Neural crest cell (in vitro differentiated cells): Measurements from ENCODE around the gene MAP4K4. TPM values are rescaled to one million over a fixed set of nuclear protein-coding genes. Genes with fewer than 3 reads are reported as not detected.

Source experiments
- DNase-seq: peaks from one replicate; pipeline ENCODE4 v3.0.0; 2021; ENCODE audit warnings: low read depth, mixed read lengths, low spot score
- H3K27ac Mint-ChIP-seq: one replicate; pipeline ENCODE4 v1.8.0; 2021; ENCODE audit warnings: mild to moderate bottlenecking, mixed read lengths; ENCODE audit not compliant: unreplicated experiment
- H3K27me3 Mint-ChIP-seq: 2 replicates; pipeline ENCODE4 v1.8.0; 2021; ENCODE audit warnings: low read depth, mild to moderate bottlenecking, mixed read lengths
- H3K36me3 Mint-ChIP-seq: 2 replicates; pipeline ENCODE4 v1.8.0; 2021; ENCODE audit warnings: low read depth, mild to moderate bottlenecking, mixed read lengths
- H3K4me1 Mint-ChIP-seq: 2 replicates; pipeline ENCODE4 v1.8.0; 2021; ENCODE audit warnings: mixed read lengths
- H3K4me3 Mint-ChIP-seq: one replicate; pipeline ENCODE4 v1.8.0; 2021; ENCODE audit warnings: mild to moderate bottlenecking, mixed read lengths
- H3K9me3 Mint-ChIP-seq: 2 replicates; pipeline ENCODE4 v1.8.0; 2021; ENCODE audit warnings: mixed read lengths
- CTCF ChIP-seq: fragments of 200-600 bp; sonication (generic); conservative IDR thresholded peaks from 2 replicates; pipeline ENCODE4 v1.5.0; 2021; ENCODE audit warnings: antibody characterized with exemption, mild to moderate bottlenecking
- total RNA-seq: library from RNA; stranded (reverse); gene quantifications from 2 replicates; pipeline ENCODE4 v1.2.1, GENCODE V29; 2021

Gene MAP4K4
- total RNA-seq, 1 donor from 2014 or later = 209 TPM

DNA sequence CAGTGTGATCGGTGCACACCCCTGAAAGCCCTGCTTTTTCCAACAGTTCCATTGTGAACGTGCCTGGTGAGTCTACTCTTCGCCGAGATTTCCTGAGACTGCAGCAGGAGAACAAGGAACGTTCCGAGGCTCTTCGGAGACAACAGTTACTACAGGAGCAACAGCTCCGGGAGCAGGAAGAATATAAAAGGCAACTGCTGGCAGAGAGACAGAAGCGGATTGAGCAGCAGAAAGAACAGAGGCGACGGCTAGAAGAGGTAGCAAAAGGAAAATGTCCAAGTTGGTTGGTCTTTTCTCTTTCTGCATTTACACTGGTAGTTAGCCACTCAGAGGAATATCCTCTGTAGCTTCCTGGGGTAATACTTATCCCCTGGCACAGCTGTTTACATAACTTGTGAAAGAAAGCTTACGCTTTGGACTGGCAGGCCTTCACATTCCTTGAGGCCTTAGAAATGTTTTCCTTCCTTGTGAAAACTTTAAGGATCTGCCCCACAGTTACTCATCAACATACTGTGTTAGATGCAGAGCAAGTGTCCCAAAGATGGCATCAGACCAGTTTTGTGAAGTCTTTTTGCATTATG is 146.6 kb downstream of the MAP4K4 start:
- DNase-seq = no peak
- Mint-ChIP-seq H3K9me3 (no peaks in the 10 kb centered on the region), H3K36me3 (peaks cover 26% of the 10 kb centered on the region), H3K27me3 (no peaks in the 10 kb centered on the region), H3K4me3 (no peak overlapping the region), H3K27ac (no peak overlapping the region), H3K4me1 (peaks cover 11% of the 10 kb centered on the region)
- no peak for TF ChIP-seq CTCF

DNA sequence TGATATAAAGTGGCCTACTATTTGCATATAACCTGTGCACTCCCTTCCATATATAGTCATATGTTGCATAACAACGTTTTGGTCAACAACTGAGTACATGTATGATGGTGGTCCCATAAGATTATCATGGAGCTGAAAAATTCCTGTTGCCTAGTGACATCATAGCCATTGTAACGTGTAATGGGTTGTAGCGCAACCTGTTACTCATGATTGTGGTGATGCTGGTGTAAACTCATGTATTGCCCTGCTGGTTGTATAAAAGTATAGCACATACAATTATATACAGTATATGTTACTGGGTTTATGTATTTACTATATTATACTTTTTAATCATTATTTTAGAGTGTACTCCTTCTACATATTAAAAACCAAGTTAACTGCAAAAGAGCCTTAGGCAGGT is 149.5 kb downstream of the MAP4K4 start:
- no peaks in the 10 kb centered on the region for H3K27me3 Mint-ChIP-seq
- peaks cover 11% of the 10 kb centered on the region for H3K4me1 Mint-ChIP-seq
- H3K9me3 Mint-ChIP-seq = no peaks in the 10 kb centered on the region
- TF ChIP-seq CTCF = no peak
- H3K27ac Mint-ChIP-seq = no peak overlapping the region
- peaks cover 22% of the 10 kb centered on the region for H3K36me3 Mint-ChIP-seq
- H3K4me3 Mint-ChIP-seq = no peak overlapping the region
- no peak for DNase-seq

- no peak for TF ChIP-seq CTCF
- Mint-ChIP-seq H3K9me3 (no peaks in the 10 kb centered on the region), H3K4me1 (peaks cover 7% of the 10 kb centered on the region), H3K4me3 (no peak overlapping the region), H3K27me3 (no peaks in the 10 kb centered on the region), H3K27ac (no peak overlapping the region), H3K36me3 (peaks cover 17% of the 10 kb centered on the region)
- no peak for DNase-seq
Observed at GRCh38 chr2:101847661-101848339, 150.3 kb downstream of the MAP4K4 start.

DNA sequence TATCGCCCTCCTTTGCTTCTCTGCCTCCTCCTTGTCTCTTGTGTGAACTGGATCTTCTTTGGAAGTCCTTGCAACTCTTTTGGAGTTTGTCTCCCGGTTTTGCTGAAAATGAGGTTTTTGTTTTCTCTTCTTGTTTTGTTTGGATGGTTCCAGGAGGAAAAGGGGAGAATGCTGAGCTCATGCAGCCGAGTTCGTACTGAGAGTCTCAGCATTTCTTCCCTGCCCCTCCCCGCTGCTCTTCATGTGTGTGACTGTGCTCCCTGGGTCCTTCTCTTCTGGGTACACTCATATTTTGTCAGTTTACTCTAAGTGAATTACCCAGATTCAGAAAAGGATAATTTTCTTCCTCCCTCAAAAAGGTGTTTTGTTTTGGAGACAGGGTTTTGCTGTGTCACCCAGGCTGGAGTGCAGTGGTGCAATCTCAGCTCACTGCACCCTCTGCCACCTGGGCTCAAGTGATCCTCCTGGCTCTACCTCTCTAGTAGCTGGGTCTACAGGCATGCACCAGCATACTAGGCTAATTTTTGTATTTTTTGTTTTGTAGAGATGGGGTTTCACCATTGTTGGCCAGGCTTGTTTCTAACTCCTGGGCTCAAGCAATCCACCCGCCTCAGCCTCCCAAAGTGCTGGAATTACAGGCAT is 151.4 kb downstream of the MAP4K4 start:
- Mint-ChIP-seq H3K27ac (peak overlapping the region; percentile 54), H3K27me3 (no peaks in the 10 kb centered on the region), H3K4me3 (no peak overlapping the region), H3K36me3 (peaks cover 10% of the 10 kb centered on the region), H3K4me1 (no peaks in the 10 kb centered on the region), H3K9me3 (no peaks in the 10 kb centered on the region)
- no peak for TF ChIP-seq CTCF
- no peak for DNase-seq

- no peak for DNase-seq
- no peak overlapping the region for H3K27ac Mint-ChIP-seq
- no peaks in the 10 kb centered on the region for H3K27me3 Mint-ChIP-seq
- H3K36me3 Mint-ChIP-seq = peaks cover 8% of the 10 kb centered on the region
- H3K4me1 Mint-ChIP-seq = no peaks in the 10 kb centered on the region
- no peaks in the 10 kb centered on the region for H3K9me3 Mint-ChIP-seq
- H3K4me3 Mint-ChIP-seq = no peak overlapping the region
- TF ChIP-seq CTCF = no peak
Observed at GRCh38 chr2:101850450-101850849, 152.9 kb downstream of the MAP4K4 start.
